ENCODE measurements around the gene ADAM8.

DNA sequence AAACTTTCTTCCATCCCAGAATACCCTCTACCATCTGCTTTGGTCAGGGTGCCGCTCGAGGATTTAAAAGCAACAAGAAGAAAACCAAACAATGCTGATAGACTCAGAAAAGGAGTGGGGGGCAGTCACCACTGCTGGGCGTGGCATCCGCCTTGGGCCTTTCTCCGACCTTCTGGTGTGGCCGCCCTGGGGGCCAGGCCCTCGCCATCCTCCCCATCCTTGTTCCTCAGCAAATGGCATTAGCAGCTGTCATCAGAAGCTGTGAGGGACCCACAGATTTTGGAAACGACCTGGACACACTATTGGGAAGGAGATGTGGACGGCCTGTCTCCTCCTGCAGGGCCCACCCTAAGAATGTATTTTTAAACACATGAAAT, 36.1 kb upstream of the ADAM8 start:
- TF ChIP-seq, protein P1, sequence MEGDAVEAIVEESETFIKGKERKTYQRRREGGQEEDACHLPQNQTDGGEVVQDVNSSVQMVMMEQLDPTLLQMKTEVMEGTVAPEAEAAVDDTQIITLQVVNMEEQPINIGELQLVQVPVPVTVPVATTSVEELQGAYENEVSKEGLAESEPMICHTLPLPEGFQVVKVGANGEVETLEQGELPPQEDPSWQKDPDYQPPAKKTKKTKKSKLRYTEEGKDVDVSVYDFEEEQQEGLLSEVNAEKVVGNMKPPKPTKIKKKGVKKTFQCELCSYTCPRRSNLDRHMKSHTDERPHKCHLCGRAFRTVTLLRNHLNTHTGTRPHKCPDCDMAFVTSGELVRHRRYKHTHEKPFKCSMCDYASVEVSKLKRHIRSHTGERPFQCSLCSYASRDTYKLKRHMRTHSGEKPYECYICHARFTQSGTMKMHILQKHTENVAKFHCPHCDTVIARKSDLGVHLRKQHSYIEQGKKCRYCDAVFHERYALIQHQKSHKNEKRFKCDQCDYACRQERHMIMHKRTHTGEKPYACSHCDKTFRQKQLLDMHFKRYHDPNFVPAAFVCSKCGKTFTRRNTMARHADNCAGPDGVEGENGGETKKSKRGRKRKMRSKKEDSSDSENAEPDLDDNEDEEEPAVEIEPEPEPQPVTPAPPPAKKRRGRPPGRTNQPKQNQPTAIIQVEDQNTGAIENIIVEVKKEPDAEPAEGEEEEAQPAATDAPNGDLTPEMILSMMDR (IDR thresholded peaks at IDR 0.05): no peak
- no peak for TF ChIP-seq POLR2A (IDR thresholded peaks at IDR 0.05)

Data from esophagus squamous epithelium (tissue), 4 donors.